Keratinocyte (primary cell): ENCODE measurements around the gene VPS4B.

Experiments used
- CTCF ChIP-seq, 3 experiments: IDR thresholded peaks in 1 of 3; conservative IDR thresholded peaks in 1 of 3; optimal IDR thresholded peaks in 1 of 3; 2 replicates in 2 of 3; 3 replicates in 1 of 3; pipeline versions ENCODE3 to v1.5.1; 2011; ENCODE audit warnings: low read length in 3 of 3, mild to moderate bottlenecking in 3 of 3, moderate library complexity in 2 of 3, control low read depth in 1 of 3, inconsistent platforms in 1 of 3; ENCODE audit not compliant: insufficient read depth in 2 of 3; ENCODE audit errors: extremely low read depth in 1 of 3
- EZH2 ChIP-seq: IDR thresholded peaks from one replicate; pipeline ENCODE4 v1.6.1; 2012; ENCODE audit warnings: inconsistent platforms, mild to moderate bottlenecking, low read length, moderate library complexity

DNA sequence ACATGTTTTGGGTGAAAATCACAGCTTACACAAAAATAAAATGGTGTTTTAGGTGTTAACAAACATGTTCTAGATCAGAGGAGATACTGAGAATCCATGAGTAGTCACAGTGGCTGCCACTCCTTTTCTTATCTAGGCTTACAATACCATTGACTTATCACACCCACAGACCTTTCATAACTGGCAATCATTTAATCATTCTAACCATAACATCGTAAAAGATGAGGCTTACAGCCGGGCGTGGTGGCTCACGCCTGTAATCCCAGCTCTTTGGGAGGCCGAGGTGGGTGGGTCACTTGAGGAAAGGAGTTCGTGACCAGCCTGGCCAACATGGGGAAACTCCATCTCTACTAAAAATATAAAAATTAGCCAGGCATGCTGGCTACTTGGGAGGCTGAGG lies 35.7 kb upstream of the VPS4B start:
- TF ChIP-seq CTCF (optimal IDR thresholded peaks at IDR 0.05 in 1 of 3, IDR thresholded peaks at IDR 0.05 in 1 of 3, conservative IDR thresholded peaks at IDR 0.05 in 1 of 3; ENCODE audit: extremely low read depth in 1 of 3, insufficient read depth in 2 of 3, low read length in 3 of 3), result no peak
- TF ChIP-seq EZH2, result no peak
